H1 (cell line): ENCODE measurements around the gene EVC2. TPM values are rescaled to one million over a fixed set of nuclear protein-coding genes. Genes with fewer than 3 reads are reported as not detected.

ENCODE experiments used
- CTCF ChIA-PET: fragments of 300-600 bp; sonication (Branson Sonifier 250); formaldehyde crosslinking; loops from one replicate; lab custom pipeline; 2021; ENCODE audit not compliant: partially characterized antibody; lab: Charles Lee
- POLR2A ChIA-PET: fragments of 300-600 bp; sonication (Branson Sonifier 250); formaldehyde crosslinking; loops from one replicate; lab custom pipeline; 2021; ENCODE audit warnings: inconsistent platforms; ENCODE audit not compliant: partially characterized antibody; lab: Charles Lee
- DNase-seq, 2 experiments: peaks; one replicate each; pipeline versions ENCODE4 v3.0.0 to v3.0.0-alpha.2; 2010 to 2022; ENCODE audit warnings: low spot score in 2 of 2, low read depth in 1 of 2, mixed read lengths in 1 of 2
- FAIRE-seq: peaks from 2 replicates; lab custom pipeline; 2011; peaks lifted over from hg19 to GRCh38; lab: Jason Lieb, UNC
- H2AFZ ChIP-seq: 2 replicates; pipeline ENCODE4 v1.8.1; 2012; ENCODE audit warnings: low read length, inconsistent platforms
- H2AK5ac ChIP-seq: 2 replicates; pipeline ENCODE4 v1.6.1; 2013; ENCODE audit warnings: low read depth, low read length
- H2BK120ac ChIP-seq: replicated peaks from 2 replicates; pipeline ENCODE3; 2013; ENCODE audit warnings: low read depth, low read length, inconsistent platforms
- H2BK12ac ChIP-seq: 2 replicates; pipeline ENCODE4 v1.6.1; 2013; ENCODE audit warnings: low read depth, low read length
- H2BK15ac ChIP-seq: 2 replicates; pipeline ENCODE4 v1.6.1; 2013; ENCODE audit warnings: low read length
- H2BK20ac ChIP-seq: 2 replicates; pipeline ENCODE4 v1.6.1; 2013; ENCODE audit warnings: low read length
- H2BK5ac ChIP-seq: 2 replicates; pipeline ENCODE4 v1.6.1; 2013; ENCODE audit warnings: low read depth, low read length
- H3K14ac ChIP-seq: 2 replicates; pipeline ENCODE4 v1.6.1; 2013; ENCODE audit warnings: inconsistent platforms; ENCODE audit not compliant: insufficient read length
- H3K18ac ChIP-seq: 2 replicates; pipeline ENCODE4 v1.6.1; 2013; ENCODE audit warnings: low read length; ENCODE audit errors: extremely low read depth
- H3K23ac ChIP-seq: 2 replicates; pipeline ENCODE4 v1.6.1; 2013; ENCODE audit warnings: inconsistent platforms; ENCODE audit not compliant: insufficient read length
- H3K23me2 ChIP-seq: 2 replicates; pipeline ENCODE4 v1.6.1; 2013; ENCODE audit warnings: low read depth, low read length
- H3K27ac ChIP-seq: 2 replicates; pipeline ENCODE4 v1.6.1; 2011; ENCODE audit warnings: low read depth, low read length, inconsistent platforms
- H3K27me3 ChIP-seq, 4 experiments: replicated peaks in 1 of 4; 1 replicate in 1 of 4; 2 replicates in 3 of 4; pipeline versions ENCODE4 v1.6.1 to v1.8.1; 2011 to 2013; ENCODE audit warnings: low read length in 3 of 4, mild to moderate bottlenecking in 3 of 4, inconsistent platforms in 2 of 4, mixed read lengths in 2 of 4, moderate library complexity in 1 of 4; ENCODE audit not compliant: control insufficient read depth in 3 of 4, insufficient read depth in 3 of 4; ENCODE audit errors: extremely low read depth in 1 of 4
- H3K36me3 ChIP-seq, 4 experiments: 2 replicates each; pipeline versions ENCODE4 v1.6.1 to v1.8.1; 2011 to 2013; ENCODE audit warnings: mild to moderate bottlenecking in 4 of 4, low read length in 3 of 4, moderate library complexity in 2 of 4, control low read depth in 1 of 4, inconsistent platforms in 1 of 4; ENCODE audit not compliant: insufficient read depth in 4 of 4, control insufficient read depth in 2 of 4
- H3K4ac ChIP-seq: replicated peaks from 2 replicates; pipeline ENCODE3; 2013; ENCODE audit warnings: low read length, low read depth, mixed read lengths, inconsistent platforms; ENCODE audit not compliant: insufficient read length
- H3K4me1 ChIP-seq, 4 experiments: replicated peaks in 1 of 4; 1 replicate in 1 of 4; 2 replicates in 3 of 4; pipeline versions ENCODE4 v1.6.1 to v1.8.1; 2011 to 2013; ENCODE audit warnings: low read length in 3 of 4, inconsistent platforms in 2 of 4, mixed read lengths in 1 of 4; ENCODE audit not compliant: insufficient read depth in 4 of 4, control insufficient read depth in 3 of 4
- H3K4me2 ChIP-seq, 2 experiments: 2 replicates each; pipeline versions ENCODE4 v1.6.1 to v1.8.1; 2011 to 2013; ENCODE audit warnings: low read depth in 2 of 2, low read length in 2 of 2, control low read depth in 1 of 2, inconsistent platforms in 1 of 2, mild to moderate bottlenecking in 1 of 2; ENCODE audit not compliant: insufficient read depth in 1 of 2
- H3K4me3 ChIP-seq, 4 experiments: fragments of 200-600, 300-600 bp in 1 of 4; sonication (generic), shearing (Covaris generic), sonication (Bioruptor Twin) in 1 of 4; 2 replicates each; pipeline versions ENCODE4 v1.5.1 to v1.8.1; 2011 to 2016; ENCODE audit warnings: low read length in 4 of 4, low read depth in 3 of 4, control low read depth in 2 of 4, inconsistent platforms in 2 of 4, mild to moderate bottlenecking in 2 of 4, mixed read lengths in 1 of 4, moderate library complexity in 1 of 4; ENCODE audit not compliant: insufficient read depth in 2 of 4; ENCODE audit errors: extremely low read depth in 1 of 4
- H3K56ac ChIP-seq: replicated peaks from 2 replicates; pipeline ENCODE3; 2013; ENCODE audit warnings: low read depth, mild to moderate bottlenecking, mixed read lengths, low read length, inconsistent platforms; ENCODE audit not compliant: insufficient read length
- H3K79me1 ChIP-seq: 2 replicates; pipeline ENCODE4 v1.6.1; 2013; ENCODE audit warnings: low read depth, low read length, control low read depth
- H3K79me2 ChIP-seq, 2 experiments: 2 replicates each; pipeline versions ENCODE4 v1.6.1 to v1.8.1; 2012 to 2013; ENCODE audit warnings: low read length in 2 of 2, mild to moderate bottlenecking in 2 of 2, inconsistent platforms in 1 of 2; ENCODE audit not compliant: insufficient read depth in 2 of 2, control insufficient read depth in 1 of 2
- H3K9ac ChIP-seq, 4 experiments: replicated peaks in 1 of 4; 1 replicate in 1 of 4; 2 replicates in 3 of 4; pipeline versions ENCODE4 v1.6.1 to v1.8.1; 2011 to 2013; ENCODE audit warnings: low read depth in 3 of 4, low read length in 3 of 4, control low read depth in 2 of 4, mild to moderate bottlenecking in 2 of 4, moderate library complexity in 2 of 4, inconsistent platforms in 1 of 4; ENCODE audit errors: extremely low read depth in 1 of 4
- H3K9me3 ChIP-seq, 2 experiments: 2 replicates each; pipeline versions ENCODE4 v1.6.1 to v1.8.1; 2012 to 2013; ENCODE audit warnings: mild to moderate bottlenecking in 2 of 2, moderate library complexity in 2 of 2, control low read depth in 1 of 2, inconsistent platforms in 1 of 2, low read depth in 1 of 2, low read length in 1 of 2, mixed read lengths in 1 of 2; ENCODE audit not compliant: insufficient read depth in 2 of 2
- H4K20me1 ChIP-seq, 2 experiments: replicated peaks in 1 of 2; 2 replicates each; pipeline versions ENCODE3 to v1.8.1; 2011 to 2013; ENCODE audit warnings: inconsistent platforms in 2 of 2, low read length in 2 of 2, mild to moderate bottlenecking in 1 of 2; ENCODE audit not compliant: insufficient read depth in 2 of 2, control insufficient read depth in 1 of 2
- H4K5ac ChIP-seq: 2 replicates; pipeline ENCODE4 v1.6.1; 2013; ENCODE audit warnings: low read length, low read depth, mixed read lengths, inconsistent platforms; ENCODE audit not compliant: insufficient read length
- H4K8ac ChIP-seq: 2 replicates; pipeline ENCODE4 v1.8.0; 2013; ENCODE audit warnings: mild to moderate bottlenecking, moderate library complexity, low read length, inconsistent platforms; ENCODE audit not compliant: insufficient read depth; ENCODE audit errors: extremely low read depth
- H4K91ac ChIP-seq: replicated peaks from 2 replicates; pipeline ENCODE3; 2013; ENCODE audit warnings: low read length, mixed read lengths, inconsistent platforms; ENCODE audit not compliant: insufficient read length
- KDM1A ChIP-seq: fragments of 200-600, 300-600 bp; sonication (generic); IDR thresholded peaks from 2 replicates; pipeline ENCODE4 v1.7.1; 2016; ENCODE audit warnings: mild to moderate bottlenecking, low read length, borderline replicate concordance
- WGBS, 2 experiments: shearing (Covaris generic) in 1 of 2; methylation state at CpG; one replicate each; pipeline versions ENCODE4 v1.1.6 to v1.1.7; 2013 to 2015; ENCODE audit warnings: low lambda C conversion rate in 2 of 2, mixed read lengths in 2 of 2, inconsistent platforms in 1 of 2, low coverage in 1 of 2, missing lambda C conversion rate in 1 of 2; ENCODE audit not compliant: insufficient replicate concordance in 2 of 2, insufficient coverage in 1 of 2, insufficient read length in 1 of 2; ENCODE audit errors: extremely low coverage in 1 of 2, missing lambda C conversion rate in 1 of 2; 5-methylcytosine and 5-hydroxymethylcytosine counted together
- polyA plus RNA-seq, 7 experiments: library from polyadenylated mRNA; depleted of rRNA in 3 of 7; stranded (reverse) in 5 of 7; unstranded in 2 of 7; fragments of >200 nt in 5 of 7; fragments of 200-250 nt in 2 of 7; gene quantifications; 1 replicate in 5 of 7; 2 replicates in 1 of 7; 4 replicates in 1 of 7; pipeline versions ENCODE4 v1.2.1 to v1.2.3, GENCODE V29; 2011 to 2013; ENCODE audit warnings: missing spikeins in 2 of 7, mixed read lengths in 2 of 7
- total RNA-seq: library from RNA; stranded (reverse); fragmentation: NEBNext Ultra II Directional; extraction: Animal tissue kit (Norgen Biotek cat#: 25700); gene quantifications from 2 replicates; pipeline ENCODE4 v1.2.1, GENCODE V29; 2021

EVC2 gene
- total and polyA plus RNA-seq, 2 of the 8 experiments (the other 6 are each of a cell fraction or from before 2014, with no cell fraction given), result 0.73 to 5.9 TPM

GRCh38 chr4:5647351-5647750 lies 61.0 kb downstream of the EVC2 start:
- no peak overlapping the region for H3K4ac ChIP-seq
- peaks cover 0 to 5% of the 10 kb centered on the region in 2 experiments for H4K20me1 ChIP-seq
- no peak overlapping the region for H2AK5ac ChIP-seq
- H3K56ac ChIP-seq, result no peak overlapping the region
- no peak overlapping the region for H3K18ac ChIP-seq
- WGBS, 2 experiments, result 89% methylated on average over 7 of the region's 7 CpGs; no CpG with 5 or more reads in 1 of the 2 experiments
- no peak overlapping the region for H4K5ac ChIP-seq
- H2BK5ac ChIP-seq, result no peak overlapping the region
- H2BK20ac ChIP-seq, result no peak overlapping the region
- no peak overlapping the region for H3K4me2 ChIP-seq
- H3K4me1 ChIP-seq, result no peaks in the 10 kb centered on the region
- H4K91ac ChIP-seq, result no peak overlapping the region
- FAIRE-seq, result no peak
- H3K79me2 ChIP-seq, result no peaks in the 10 kb centered on the region
- peaks cover 6% of the 10 kb centered on the region; the same call in 1 of the 2 replicates for H3K23me2 ChIP-seq
- H2AFZ ChIP-seq, result no peak overlapping the region
- H3K36me3 ChIP-seq, result no peaks in the 10 kb centered on the region; a peak in 1 of 8 replicates
- POLR2A ChIA-PET, result interaction anchor here (0.6 kb wide), 1 partner anchor 31 kb away, joined by 3 read pairs; no protein-coding TSS in a partner anchor
- no peak overlapping the region for H4K8ac ChIP-seq
- no peak overlapping the region for H2BK15ac ChIP-seq
- H3K9me3 ChIP-seq, result no peaks in the 10 kb centered on the region
- CTCF ChIA-PET, result interaction anchor here (0.6 to 4.4 kb wide), 3 partner anchors 13 to 1740 kb away, joined by 3 to 23 read pairs (median 3); no protein-coding TSS in a partner anchor
- no peak overlapping the region for H3K23ac ChIP-seq
- no peak overlapping the region for H3K27ac ChIP-seq
- DNase-seq, result no peak
- no peak overlapping the region for H3K9ac ChIP-seq
- H2BK120ac ChIP-seq, result no peak overlapping the region
- no peak overlapping the region for H3K4me3 ChIP-seq
- no peak overlapping the region for H3K14ac ChIP-seq
- no peaks in the 10 kb centered on the region; the same call in 1 of the 2 replicates for H3K79me1 ChIP-seq
- H2BK12ac ChIP-seq, result no peak overlapping the region
- H3K27me3 ChIP-seq, result no peaks in the 10 kb centered on the region
- no peak for TF ChIP-seq KDM1A
